Tibial artery (tissue), 4 donors: Measurements from ENCODE around the gene KCNK4.

Experiments used
- DNase-seq, 2 donors: peaks; one replicate each; pipeline ENCODE4 v3.0.0-alpha.2; 2019
- H3K27ac ChIP-seq, 2 donors: fragments of 200-600 bp; sonication (generic) in 1 of 2; 1 replicate in 1 of 2; 2 replicates in 1 of 2; pipeline ENCODE4 v1.5.1; 2018 to 2019; ENCODE audit warnings: mild to moderate bottlenecking in 1 of 2
- H3K27me3 ChIP-seq, 2 donors: fragments of 200-600 bp; sonication (generic) in 1 of 2; one replicate each; pipeline versions ENCODE4 v1.5.1 to v1.6.0; 2016 to 2019
- H3K36me3 ChIP-seq, 3 donors: fragments of 200-600 bp; sonication (generic) in 2 of 3; one replicate each; pipeline ENCODE4 v1.5.1; 2016 to 2019; ENCODE audit warnings: mild to moderate bottlenecking in 2 of 3
- H3K4me1 ChIP-seq, 4 donors: fragments of 200-600 bp; sonication (generic) in 2 of 4; 1 replicate in 3 of 4; 2 replicates in 1 of 4; pipeline ENCODE4 v1.5.1; 2016 to 2019
- H3K4me3 ChIP-seq, 2 donors: fragments of 200-600 bp; sonication (generic) in 1 of 2; 1 replicate in 1 of 2; 2 replicates in 1 of 2; pipeline ENCODE4 v1.5.1; 2018 to 2019; ENCODE audit warnings: mild to moderate bottlenecking in 2 of 2
- H3K9me3 ChIP-seq, 3 donors: fragments of 200-600 bp; sonication (generic) in 1 of 3; one replicate each; pipeline ENCODE4 v1.5.1; 2016 to 2019
- CTCF ChIP-seq, 2 experiments: fragments of 200-600 bp in 1 of 2; fragments of 450-650 bp in 1 of 2; IDR thresholded peaks; one replicate each; pipeline ENCODE4 v1.5.1; 2017 to 2019; ENCODE audit warnings: antibody characterized with exemption in 2 of 2, mild to moderate bottlenecking in 1 of 2, moderate library complexity in 1 of 2
- intact Hi-C: fragments of 100-400 bp; cut with DNase I; formaldehyde crosslinking; loops from one replicate; pipeline ENCODE4 v1.15.0; 2023; ENCODE audit warnings: low total_unique reads

KCNK4 gene

GRCh38 chr11:64268025-64268892, 22.8 kb upstream of the KCNK4 start:
- H3K9me3 ChIP-seq, result no peaks in the 10 kb centered on the region
- H3K36me3 ChIP-seq, result peaks cover 17 to 41% (median 33%) of the 10 kb centered on the region in 3 donors
- H3K4me3 ChIP-seq, result peak overlapping the region; percentile 60 to 77
- DNase-seq, result peak in 1 of 2 donors; percentile 82
- peak overlapping the region; percentile 84 to 96 for H3K27ac ChIP-seq
- intact Hi-C loops, result loop anchor here (5.0 kb wide), 1 partner anchor 61 kb away; the partner anchor contains the start of gene FERMT3
- H3K4me1 ChIP-seq, result peaks cover 6 to 35% (median 22%) of the 10 kb centered on the region in 4 donors
- H3K27me3 ChIP-seq, result no peaks in the 10 kb centered on the region
- TF ChIP-seq CTCF (IDR thresholded peaks at IDR 0.05), result no peak

DNA sequence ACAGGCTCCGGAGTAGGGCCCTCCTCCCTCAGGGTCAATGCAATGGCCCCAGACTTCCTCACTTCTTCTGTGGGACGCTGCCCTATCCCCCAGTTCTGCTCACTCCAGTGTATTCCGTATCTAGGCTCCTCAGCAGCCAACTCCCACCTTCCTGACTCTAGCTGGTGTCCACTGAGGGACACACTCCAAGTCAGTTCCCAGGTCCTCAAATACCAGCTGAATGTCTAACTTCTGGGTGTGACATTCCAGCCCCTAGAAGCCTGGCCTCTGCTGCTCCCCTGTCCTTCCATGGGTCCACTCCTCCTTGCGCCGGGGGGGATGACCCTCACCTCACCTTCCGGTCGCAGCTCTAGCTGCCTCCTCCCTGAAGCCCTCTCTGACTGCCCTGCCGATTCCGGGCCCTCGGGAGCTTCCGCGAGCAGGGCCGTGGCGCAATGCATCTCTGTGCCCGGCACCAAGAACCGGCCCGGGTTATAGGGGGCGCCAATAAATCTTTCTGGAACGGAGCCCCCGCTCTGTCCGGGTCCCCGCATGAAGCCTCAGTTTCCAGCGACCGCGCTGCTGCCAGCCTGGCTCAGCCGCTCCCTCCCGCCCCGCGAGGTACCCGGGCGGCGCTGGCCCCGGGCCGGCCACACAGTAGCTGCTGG, 22.1 kb upstream of the KCNK4 start:
- intact Hi-C loops, result loop anchor here (5.0 kb wide), 1 partner anchor 62 kb away; the partner anchor contains the start of gene FERMT3
- peak; percentile 62 to 88 for DNase-seq
- H3K9me3 ChIP-seq, result no peaks in the 10 kb centered on the region
- H3K36me3 ChIP-seq, result peaks cover 12 to 33% (median 25%) of the 10 kb centered on the region in 3 donors
- H3K4me3 ChIP-seq, result peak overlapping the region; percentile 60 to 77
- peaks cover 6 to 35% (median 22%) of the 10 kb centered on the region in 4 donors for H3K4me1 ChIP-seq
- peak overlapping the region; percentile 84 to 96 for H3K27ac ChIP-seq
- no peaks in the 10 kb centered on the region for H3K27me3 ChIP-seq
- no peak for TF ChIP-seq CTCF (IDR thresholded peaks at IDR 0.05)

DNA sequence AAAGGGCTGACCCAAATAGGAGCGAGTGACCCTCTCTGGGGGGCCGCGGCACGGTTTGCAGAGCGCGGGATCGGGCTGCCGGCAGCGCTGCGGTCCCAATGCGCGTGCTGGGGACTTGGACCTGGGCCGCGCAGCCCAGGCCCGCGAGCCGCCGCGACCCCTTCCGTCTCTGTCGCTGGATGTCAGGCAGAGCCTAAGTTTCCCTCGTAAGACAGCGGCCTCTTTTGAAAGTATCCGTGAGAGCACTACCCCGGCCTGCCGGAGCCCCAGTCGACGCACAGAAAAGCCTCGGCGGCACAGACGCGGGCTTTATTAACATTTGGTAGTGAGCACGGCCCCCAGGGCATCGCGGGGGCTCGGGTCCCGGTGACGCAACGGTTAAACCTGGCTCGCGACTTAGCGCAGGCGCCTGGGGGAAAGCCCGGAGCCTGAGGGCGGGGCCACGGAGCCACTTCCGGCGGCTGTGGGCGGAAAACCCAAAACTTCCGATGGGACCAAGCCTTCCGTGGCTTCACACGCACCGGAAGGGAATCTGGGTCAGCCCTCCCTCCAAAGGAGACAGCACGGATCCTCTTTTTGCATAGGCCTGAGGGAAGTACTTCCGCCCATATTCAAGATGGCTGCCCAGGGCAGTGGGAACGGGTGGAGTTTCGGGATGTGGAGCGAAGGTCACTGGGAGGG, 21.4 kb upstream of the KCNK4 start:
- peaks cover 6 to 35% (median 22%) of the 10 kb centered on the region in 4 donors for H3K4me1 ChIP-seq
- peak overlapping the region; percentile 60 to 77 for H3K4me3 ChIP-seq
- H3K36me3 ChIP-seq, result peaks cover 12 to 27% (median 19%) of the 10 kb centered on the region in 3 donors
- no peak for TF ChIP-seq CTCF (IDR thresholded peaks at IDR 0.05)
- H3K9me3 ChIP-seq, result no peaks in the 10 kb centered on the region
- peak overlapping the region; percentile 84 to 96 for H3K27ac ChIP-seq
- DNase-seq, result peak; percentile 98 to 99
- intact Hi-C loops, result loop anchor here (5.0 kb wide), 1 partner anchor 62 kb away; the partner anchor contains the start of gene FERMT3
- no peaks in the 10 kb centered on the region for H3K27me3 ChIP-seq

- Histone ChIP-seq H3K27me3 (no peaks in the 10 kb centered on the region), H3K4me1 (peaks cover 0 to 12% (median 12%) of the 10 kb centered on the region in 4 donors), H3K36me3 (peaks cover 16 to 46% (median 26%) of the 10 kb centered on the region in 3 donors), H3K27ac (no peak overlapping the region), H3K9me3 (no peaks in the 10 kb centered on the region), H3K4me3 (no peak overlapping the region)
- no peak for TF ChIP-seq CTCF (IDR thresholded peaks at IDR 0.05)
- intact Hi-C loops, result no loop called here
- DNase-seq, result no peak
Measured at GRCh38 chr11:64275031-64275800, 15.9 kb upstream of the KCNK4 start.

DNA sequence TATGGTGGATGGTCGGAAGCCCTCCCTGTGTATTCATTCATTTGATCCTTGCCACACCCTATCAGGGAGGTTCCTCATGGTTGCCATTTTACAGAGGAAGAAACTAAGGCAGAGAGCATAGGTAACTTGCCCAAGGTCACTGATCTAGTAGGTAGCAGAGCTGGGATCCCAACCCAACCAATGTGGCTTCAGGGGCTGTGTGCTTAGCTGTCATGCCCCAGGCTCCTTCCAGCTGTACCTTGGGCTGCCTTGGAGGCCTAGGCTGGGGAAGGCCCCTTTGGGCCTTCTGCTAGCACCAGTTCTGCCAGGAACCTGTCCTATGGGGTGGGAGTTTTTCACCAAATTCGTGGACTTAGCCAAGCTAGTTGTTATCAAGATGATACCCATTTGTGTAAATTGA, 15.3 kb upstream of the KCNK4 start:
- Histone ChIP-seq H3K27me3 (no peaks in the 10 kb centered on the region), H3K4me3 (no peak overlapping the region), H3K9me3 (no peaks in the 10 kb centered on the region), H3K36me3 (peaks cover 20 to 50% (median 26%) of the 10 kb centered on the region in 3 donors), H3K27ac (no peak overlapping the region), H3K4me1 (peaks cover 0 to 12% (median 12%) of the 10 kb centered on the region in 4 donors)
- intact Hi-C loops, result no loop called here
- TF ChIP-seq CTCF (IDR thresholded peaks at IDR 0.05), result no peak
- no peak for DNase-seq
